ENCODE results near the gene PTPRR.
"Not testable (repeated sequence)": the region's sequence is repeated elsewhere in the genome, so short reads cannot be mapped to it uniquely, and the experiment has no call there.

The PTPRR gene

DNA sequence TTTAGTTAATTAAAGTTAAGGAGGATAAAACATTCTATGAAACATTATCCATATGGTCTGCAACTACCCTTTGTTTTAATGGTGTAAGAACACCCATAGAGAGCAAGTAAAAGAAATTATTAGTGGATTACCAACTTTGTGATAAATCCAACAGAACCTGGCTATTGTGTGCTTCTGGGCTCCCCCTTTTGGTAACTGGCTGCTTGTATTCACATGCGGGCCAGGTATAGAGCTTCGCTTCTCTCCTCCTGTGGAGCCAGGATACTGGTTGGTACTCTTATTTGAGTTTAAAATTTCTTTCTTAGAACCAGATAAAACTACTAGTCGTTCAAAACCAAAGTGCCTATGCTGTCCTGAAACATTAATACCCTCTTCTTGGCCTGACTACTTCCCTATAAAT lies 81.0 kb downstream of the PTPRR start:
- DNase-seq = no peak

- no peak for DNase-seq
Measured at GRCh38 chr12:70838127-70838526, 82.4 kb downstream of the PTPRR start.

- no peak for DNase-seq
Measured at GRCh38 chr12:70837026-70837425, 83.5 kb downstream of the PTPRR start.

DNA sequence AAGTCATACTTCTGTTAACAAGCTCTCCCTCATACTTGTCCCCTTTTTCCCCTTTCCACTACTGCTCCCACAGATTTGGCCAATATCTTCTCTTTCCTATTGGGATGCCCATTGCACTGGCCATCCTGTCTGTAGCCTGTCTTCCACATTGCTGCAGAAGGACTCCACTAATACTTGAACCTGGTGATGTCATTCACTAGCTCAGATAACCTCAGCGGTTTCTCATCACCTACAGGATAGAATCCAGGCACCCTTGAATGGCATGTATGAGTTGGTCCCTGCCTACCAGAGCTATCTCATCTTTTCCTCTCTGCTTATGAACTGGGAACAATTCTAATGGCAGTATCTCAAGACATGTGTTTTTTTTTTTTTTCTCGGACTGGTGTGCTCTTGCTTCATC lies 84.6 kb downstream of the PTPRR start:
- no peak for DNase-seq

DNA sequence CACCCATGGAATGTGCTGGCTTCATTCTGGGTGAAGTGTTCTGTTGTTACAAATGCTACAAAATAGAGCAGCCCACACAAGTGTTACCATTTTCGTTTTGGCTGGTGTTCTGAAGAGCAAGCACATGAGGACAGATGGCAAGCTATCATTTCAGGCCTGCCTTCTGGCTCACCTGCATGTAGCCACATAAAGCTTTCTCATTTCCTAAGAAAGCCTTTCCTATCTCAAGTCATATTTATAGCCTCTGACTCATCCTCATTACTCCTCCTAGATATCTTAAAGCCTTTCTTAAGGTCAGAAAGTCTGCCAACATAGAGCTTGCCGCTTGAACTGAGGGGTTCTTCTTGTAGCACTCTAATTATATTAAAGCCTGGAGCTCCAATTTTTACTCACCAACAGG lies 89.0 kb downstream of the PTPRR start:
- peak; percentile 14 for DNase-seq

GRCh38 chr12:70830221-70831061 lies 90.1 kb downstream of the PTPRR start:
- no peak for DNase-seq

DNA sequence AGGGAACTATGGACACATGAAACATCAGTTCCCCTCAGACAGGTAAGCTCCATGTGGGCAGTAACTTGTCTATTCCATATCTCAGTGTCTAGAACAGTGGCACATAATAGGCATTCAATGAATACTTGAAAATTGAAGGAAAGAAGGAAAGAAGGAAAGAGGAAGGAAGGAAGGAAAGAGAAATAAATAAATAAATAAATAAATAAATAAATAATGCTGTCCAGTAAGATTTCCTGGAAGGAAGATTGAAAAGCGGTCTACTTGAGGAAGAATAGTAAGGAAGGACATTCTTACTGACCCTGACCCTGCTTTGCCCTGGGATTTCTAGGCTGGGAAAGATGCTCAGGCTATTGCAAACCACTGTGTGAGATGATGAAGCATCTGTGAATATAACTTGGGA lies 91.5 kb downstream of the PTPRR start:
- DNase-seq = no peak

GRCh38 chr12:70828351-70828750 lies 92.2 kb downstream of the PTPRR start:
- DNase-seq = no peak

GRCh38 chr12:70826156-70826555 lies 94.4 kb downstream of the PTPRR start:
- no peak for DNase-seq

DNA sequence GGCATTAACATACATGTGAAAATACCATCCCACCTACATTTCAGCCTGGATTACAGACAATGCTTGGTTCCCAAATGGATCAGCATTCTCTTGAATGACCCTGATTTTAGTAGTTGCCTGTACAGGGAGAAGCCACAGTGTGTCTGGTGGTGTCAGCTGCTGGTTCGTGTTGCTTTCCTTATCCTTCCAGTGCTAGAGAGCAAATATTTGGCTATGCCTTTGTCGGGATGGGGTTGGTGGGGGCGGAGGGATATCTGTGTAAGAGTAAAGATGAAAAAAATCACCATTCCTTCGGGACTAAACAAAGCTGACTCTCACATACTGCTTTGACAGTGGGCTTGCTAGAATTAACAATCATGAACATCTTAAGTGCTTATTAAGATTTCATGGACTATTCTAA lies 96.0 kb downstream of the PTPRR start:
- DNase-seq = no peak

GRCh38 chr12:70823182-70823976 lies 97.2 kb downstream of the PTPRR start:
- DNase-seq = no peak

DNA sequence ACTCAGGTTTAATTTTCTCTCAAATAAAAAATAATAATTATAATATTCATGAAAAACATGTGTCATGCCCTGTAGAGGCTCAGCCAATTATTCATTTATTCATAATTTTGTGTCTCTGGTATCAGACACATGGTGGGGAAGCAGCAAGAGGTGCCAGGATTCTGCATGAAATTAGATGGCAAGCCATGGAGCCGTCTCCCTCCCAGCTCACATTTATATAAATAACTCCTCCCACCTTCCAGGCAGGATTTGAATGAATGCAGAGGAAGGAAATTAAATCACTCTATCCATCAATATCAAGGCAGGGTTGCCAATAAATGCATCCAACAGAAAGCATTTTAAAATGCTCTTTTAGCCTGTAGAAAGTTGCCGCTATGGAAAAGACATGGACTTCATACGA lies 98.1 kb downstream of the PTPRR start:
- DNase-seq = no peak

DNA sequence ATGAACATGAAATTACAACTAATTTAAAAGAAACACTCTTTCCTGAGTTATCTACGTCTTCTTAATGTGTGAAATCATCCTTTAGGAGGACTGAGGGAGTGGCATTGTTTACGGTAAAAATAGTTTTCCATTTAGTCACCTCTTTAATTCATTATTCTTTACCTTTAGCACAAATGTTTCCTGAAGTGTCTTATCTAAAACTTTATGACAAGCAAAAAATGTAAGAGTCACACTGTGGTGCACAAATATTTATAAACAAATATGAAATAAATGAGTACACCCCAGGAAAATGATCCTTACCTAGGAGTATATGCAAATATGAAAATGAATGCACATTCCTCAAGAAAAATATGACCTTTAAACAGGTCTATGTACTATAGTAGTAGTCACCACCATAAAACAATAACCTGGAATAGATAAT lies 104.6 kb downstream of the PTPRR start:
- DNase-seq = no peak

GRCh38 chr12:70815056-70815455 lies 105.5 kb downstream of the PTPRR start:
- DNase-seq = no peak

- no peak for DNase-seq
Measured at GRCh38 chr12:70813559-70813958, 107.0 kb downstream of the PTPRR start.

DNA sequence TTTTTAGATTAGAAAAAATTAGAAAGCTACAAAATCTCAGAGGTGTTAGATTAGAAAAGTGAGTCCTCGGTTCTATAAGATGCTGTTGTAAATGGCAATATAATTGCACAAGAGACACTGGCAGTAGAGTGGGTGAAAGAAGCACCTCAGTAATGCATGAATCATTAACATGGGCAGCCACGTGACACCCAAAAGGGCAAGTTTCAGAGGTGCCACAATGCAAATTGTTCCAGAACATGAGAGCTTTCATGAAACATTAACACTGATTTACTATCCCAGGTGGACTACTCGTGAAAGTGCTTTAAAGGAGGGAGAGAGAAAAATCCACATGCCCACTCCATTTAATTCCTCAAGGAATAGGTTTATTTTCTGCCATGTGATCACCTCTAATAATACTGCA lies 108.4 kb downstream of the PTPRR start:
- peak; percentile 34 for DNase-seq

DNA sequence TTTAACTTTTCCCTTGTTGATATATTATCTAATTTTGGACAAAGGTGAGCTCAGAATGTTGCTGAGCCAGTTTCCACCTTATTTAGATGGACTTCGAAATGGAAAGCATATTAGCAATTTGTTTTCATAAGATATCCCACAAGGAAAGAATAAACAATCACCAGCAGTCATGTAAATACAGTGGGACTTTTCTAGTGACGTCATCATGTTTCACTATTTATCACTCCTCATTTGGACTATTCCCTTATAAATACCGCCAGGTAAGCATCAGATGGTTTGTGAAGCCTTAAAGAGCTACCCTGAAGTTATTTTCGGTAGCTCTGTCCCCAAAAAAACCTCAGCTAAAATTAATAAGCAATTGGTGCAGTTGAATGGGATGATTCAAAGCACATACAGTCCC lies 110.7 kb downstream of the PTPRR start:
- no peak for DNase-seq

GRCh38 chr12:70807993-70808392 lies 112.5 kb downstream of the PTPRR start:
- not testable (repeated sequence) for DNase-seq

- no peak for DNase-seq
Measured at GRCh38 chr12:70806827-70807226, 113.7 kb downstream of the PTPRR start.

- DNase-seq = no peak
Measured at GRCh38 chr12:70806043-70806442, 114.5 kb downstream of the PTPRR start.

DNA sequence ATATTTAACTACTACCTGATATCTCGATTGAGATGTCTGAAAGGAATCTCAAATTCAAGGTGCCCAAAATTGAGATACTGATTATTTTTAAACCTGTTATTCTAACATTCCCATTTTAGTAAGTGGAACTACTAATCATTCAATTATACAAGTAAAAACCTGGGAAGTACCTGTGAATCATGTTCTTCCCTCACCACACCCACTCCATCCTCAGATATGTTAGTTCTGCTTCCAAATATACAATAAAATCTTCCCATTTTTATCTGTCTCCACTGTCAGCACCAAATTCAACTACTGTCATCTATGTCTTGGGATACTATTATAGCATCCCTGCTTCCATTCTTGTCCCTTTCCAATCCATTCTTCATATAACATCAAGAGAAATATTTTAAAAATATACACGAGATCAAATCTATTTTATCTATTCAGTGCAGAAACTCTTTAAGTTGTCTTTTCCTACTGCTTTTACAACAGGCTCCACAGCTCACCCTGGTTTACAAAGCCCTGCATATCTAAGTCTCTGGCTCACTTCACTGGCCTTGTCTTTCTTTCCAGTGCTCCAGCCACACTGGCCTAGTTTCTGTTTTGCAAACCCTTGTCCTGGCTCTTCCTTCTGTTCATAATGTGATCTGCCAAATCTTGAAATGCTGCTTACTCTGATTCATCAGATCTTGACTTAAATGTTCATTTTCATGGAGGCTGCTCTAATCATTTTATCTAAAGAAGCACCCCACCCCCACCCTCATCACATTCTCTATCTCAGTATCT lies 122.3 kb downstream of the PTPRR start:
- DNase-seq = no peak

DNA sequence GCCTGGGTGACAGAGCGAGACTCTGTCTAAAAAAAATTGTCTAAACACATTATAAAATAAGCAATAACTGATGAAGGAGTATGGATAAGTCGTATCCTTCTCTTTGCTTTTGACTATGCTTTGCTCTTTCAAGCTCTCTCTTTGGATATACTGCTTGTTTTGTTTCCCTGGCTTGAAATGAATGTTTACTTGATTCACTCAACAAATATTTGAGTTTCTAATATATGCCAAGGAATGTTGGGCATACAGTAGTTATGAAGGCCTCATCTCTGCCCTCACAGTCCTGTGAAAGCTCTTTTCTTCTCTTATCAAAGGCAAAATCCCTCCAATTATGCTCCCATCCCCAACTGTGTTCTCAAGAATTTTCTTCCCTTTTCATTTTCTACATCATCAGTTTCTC lies 123.5 kb downstream of the PTPRR start:
- DNase-seq = no peak

- no peak for DNase-seq
Measured at GRCh38 chr12:70795608-70796007, 124.9 kb downstream of the PTPRR start.

DNA sequence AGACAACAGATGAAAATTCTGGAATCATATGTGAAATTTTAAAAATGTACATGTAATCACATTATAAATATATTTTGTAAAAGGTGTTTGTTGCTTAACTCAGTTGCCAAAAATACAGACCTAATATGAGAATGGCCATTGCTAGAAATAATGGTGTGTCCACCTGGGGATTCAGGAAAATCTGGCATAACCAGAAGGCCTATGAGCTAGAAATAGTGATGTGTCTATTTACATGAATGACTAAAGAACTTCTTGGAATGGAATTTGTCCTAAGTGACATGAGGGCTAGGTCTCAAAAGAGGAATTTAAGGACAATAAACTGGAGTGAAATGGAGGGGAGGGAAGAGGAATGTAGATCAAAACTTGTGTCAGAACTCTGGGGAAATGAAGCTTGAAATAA lies 126.4 kb downstream of the PTPRR start:
- DNase-seq = no peak

All from kidney glomerular epithelial cell (primary cell).